Psoas muscle (tissue), 8 donors: Measurements from ENCODE around the gene ARSA. TPM values are rescaled to one million over a fixed set of nuclear protein-coding genes. Genes with fewer than 3 reads are reported as not detected.
A peak's percentile ranks its signal among the peaks of the same experiment; 100 is the strongest.

Experiments
- ATAC-seq, 4 donors: fragments of 200-7000 bp; cut with Tn5 transposase; one replicate each; pipeline ENCODE4 v1.9.1; 2020; ENCODE audit warnings: moderate library complexity in 3 of 4, mild to moderate bottlenecking in 2 of 4
- DNase-seq, 2 donors: peaks; one replicate each; pipeline ENCODE4 v3.0.0-alpha.2; 2020
- H3K27ac ChIP-seq: fragments of 200-600 bp; one replicate; pipeline ENCODE4 v1.8.0; 2022
- H3K27me3 ChIP-seq, 3 donors: fragments of 200-600 bp in 1 of 3; one replicate each; pipeline versions ENCODE4 v1.6.1 to v1.8.0; 2013 to 2022; ENCODE audit warnings: low read length in 2 of 3, mild to moderate bottlenecking in 2 of 3, moderate library complexity in 1 of 3; ENCODE audit not compliant: insufficient read depth in 3 of 3
- H3K36me3 ChIP-seq, 2 donors: fragments of 200-600 bp in 1 of 2; one replicate each; pipeline versions ENCODE4 v1.6.1 to v1.8.0; 2013 to 2022; ENCODE audit warnings: low read depth in 1 of 2, mild to moderate bottlenecking in 1 of 2, moderate library complexity in 1 of 2; ENCODE audit not compliant: insufficient read depth in 1 of 2
- H3K4me1 ChIP-seq: fragments of 200-600 bp; one replicate; pipeline ENCODE4 v1.8.0; 2022
- H3K4me3 ChIP-seq: fragments of 200-600 bp; one replicate; pipeline ENCODE4 v1.8.0; 2022; ENCODE audit warnings: mild to moderate bottlenecking
- H3K9me3 ChIP-seq: fragments of 200-600 bp; one replicate; pipeline ENCODE4 v1.8.0; 2022
- WGBS, 3 donors: extraction: QIAGEN DNeasy Blood & Tissue Kit; methylation state at CpG; one replicate each; pipeline versions ENCODE4 v1.1.6 to v1.1.7; 2013; 5-methylcytosine and 5-hydroxymethylcytosine counted together
- intact Hi-C, 2 donors: fragments of 100-400 bp; cut with DNase I; formaldehyde crosslinking; loops; one replicate each; pipeline versions ENCODE4 v1.11.0 to v1.14.2; 2022
- polyA plus RNA-seq, 3 donors: library from polyadenylated mRNA; stranded (reverse); fragments of 200-250 nt; gene quantifications; one replicate each; pipeline ENCODE4 v1.2.3, GENCODE V29; 2013
- total RNA-seq, 4 donors: library from RNA; stranded (reverse); fragmentation: NEBNext Ultra II Directional in 2 of 4; extraction: Animal tissue kit (Norgen Biotek cat#: 25700) in 2 of 4; gene quantifications; one replicate each; pipeline versions ENCODE4 v1.2.1 to v1.2.4, GENCODE V29; 2021 to 2023
- TF ChIP-seq, protein P1 (sequence below): fragments of 200-600 bp; IDR thresholded peaks from one replicate; pipeline ENCODE4 v1.8.0; 2022; ENCODE audit warnings: antibody characterized with exemption
- donor health status: healthy with polysubstance abuse.
- donor health status: DM: no; HTN: no; CAD: no; lungs with moderate emphysema.
- donor health status: Bipolar disorder and iron deficiency.
- donor health status: healthy.
- donor health status: DM: yes; HTN: yes; CAD: no.
- donor health status: DM: no; HTN: no; CAD: no.
- donor health status: DM: no; HTN: no; CAD: no.
- donor health status: DM: yes; HTN: yes; CAD: no.

ARSA gene
- total and polyA plus RNA-seq, 7 donors, result 8.3 to 13.6 (median 9.8) TPM

DNA sequence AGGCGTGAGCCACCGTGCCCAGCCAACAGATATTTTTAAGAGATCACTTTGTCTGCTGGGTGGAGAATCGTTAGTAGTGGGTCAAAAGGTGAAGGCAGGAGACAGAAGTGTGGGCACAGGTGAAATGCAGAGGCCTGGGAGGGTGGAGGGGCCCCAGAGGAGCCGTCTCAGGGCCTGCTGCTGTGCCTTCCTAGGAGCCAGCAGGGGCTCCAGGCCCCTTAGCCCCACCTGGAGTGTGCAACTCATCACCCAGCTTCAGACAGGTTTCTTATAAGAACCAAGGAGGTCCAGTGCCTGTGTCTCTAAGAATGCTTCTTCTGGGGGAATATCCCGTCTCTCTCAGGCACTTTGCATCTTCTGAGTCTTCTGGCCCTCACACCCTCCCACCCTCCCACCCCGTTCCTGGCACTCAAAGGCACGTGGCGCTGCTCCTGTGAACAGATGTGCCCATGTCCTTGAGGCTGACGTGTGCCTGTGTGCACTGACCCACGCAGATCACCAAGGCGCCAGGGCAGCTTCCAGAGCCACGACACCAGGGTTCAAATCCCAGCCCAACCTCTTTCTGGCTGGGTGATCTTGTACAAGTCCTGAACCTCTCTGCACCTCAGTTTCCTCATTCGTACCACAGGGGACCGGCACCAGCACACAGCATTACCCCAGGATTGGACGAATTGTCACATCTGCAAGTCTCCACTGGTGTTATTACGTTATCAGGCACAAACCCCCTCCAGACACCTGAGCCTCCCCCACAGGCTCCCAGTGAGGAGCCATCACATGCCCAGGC lies 3.4 kb downstream of the ARSA start:
- WGBS, 3 donors, result 66 to 74% (median 72%) methylated on average over 16 of the region's 16 CpGs
- TF ChIP-seq, protein P1, sequence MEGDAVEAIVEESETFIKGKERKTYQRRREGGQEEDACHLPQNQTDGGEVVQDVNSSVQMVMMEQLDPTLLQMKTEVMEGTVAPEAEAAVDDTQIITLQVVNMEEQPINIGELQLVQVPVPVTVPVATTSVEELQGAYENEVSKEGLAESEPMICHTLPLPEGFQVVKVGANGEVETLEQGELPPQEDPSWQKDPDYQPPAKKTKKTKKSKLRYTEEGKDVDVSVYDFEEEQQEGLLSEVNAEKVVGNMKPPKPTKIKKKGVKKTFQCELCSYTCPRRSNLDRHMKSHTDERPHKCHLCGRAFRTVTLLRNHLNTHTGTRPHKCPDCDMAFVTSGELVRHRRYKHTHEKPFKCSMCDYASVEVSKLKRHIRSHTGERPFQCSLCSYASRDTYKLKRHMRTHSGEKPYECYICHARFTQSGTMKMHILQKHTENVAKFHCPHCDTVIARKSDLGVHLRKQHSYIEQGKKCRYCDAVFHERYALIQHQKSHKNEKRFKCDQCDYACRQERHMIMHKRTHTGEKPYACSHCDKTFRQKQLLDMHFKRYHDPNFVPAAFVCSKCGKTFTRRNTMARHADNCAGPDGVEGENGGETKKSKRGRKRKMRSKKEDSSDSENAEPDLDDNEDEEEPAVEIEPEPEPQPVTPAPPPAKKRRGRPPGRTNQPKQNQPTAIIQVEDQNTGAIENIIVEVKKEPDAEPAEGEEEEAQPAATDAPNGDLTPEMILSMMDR, result no peak
- no peak for ATAC-seq
- peaks cover 0 to 17% of the 10 kb centered on the region in 2 donors for H3K36me3 ChIP-seq
- H3K27ac ChIP-seq, result no peak overlapping the region
- no peaks in the 10 kb centered on the region for H3K27me3 ChIP-seq
- H3K9me3 ChIP-seq, result no peaks in the 10 kb centered on the region
- intact Hi-C loops, result loop anchor here (5.0 kb wide), 4 partner anchors 42 to 92 kb away; partner anchors contain the start of genes CHKB (in 1 of the 2), CPT1B (in 1 of the 2) and TYMP (in 1 of the 2)
- DNase-seq, result no peak
- H3K4me3 ChIP-seq, result no peak overlapping the region
- peaks cover 33% of the 10 kb centered on the region for H3K4me1 ChIP-seq

DNA sequence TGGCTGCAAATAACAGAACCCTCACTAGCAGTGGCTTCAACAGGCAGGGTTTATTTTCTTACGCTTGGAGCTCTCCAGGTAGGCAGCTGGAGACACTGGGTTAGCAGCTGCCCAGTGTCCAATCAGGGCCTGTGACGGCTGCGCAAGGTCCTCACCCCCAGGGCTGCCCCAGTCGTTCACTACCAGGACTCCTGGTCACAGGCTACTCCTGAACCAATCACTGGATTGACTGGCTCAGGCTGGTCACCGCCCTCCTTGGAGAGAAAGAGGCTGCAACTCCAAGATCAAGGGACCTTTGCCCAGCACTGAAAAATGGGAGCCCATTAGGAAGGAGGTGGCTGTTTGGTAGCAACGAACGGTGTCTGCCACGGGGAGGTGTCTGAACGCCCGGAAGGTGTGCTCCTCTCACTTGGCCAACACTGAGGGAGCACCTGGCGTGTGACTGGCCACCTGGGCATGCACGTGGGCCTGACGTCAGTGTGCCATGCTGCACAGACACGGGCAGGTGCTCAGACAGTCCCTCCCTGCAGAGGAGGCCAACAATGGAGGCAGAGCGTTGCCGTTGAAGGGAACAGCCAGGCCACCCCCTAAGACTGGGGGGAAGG lies 5.1 kb downstream of the ARSA start:
- ATAC-seq (peak in 3 of 4 donors; percentile 31 to 47 (median 41)), DNase-seq (no peak)
- peaks cover 0 to 17% of the 10 kb centered on the region in 2 donors for H3K36me3 ChIP-seq
- TF ChIP-seq, protein P1, result no peak
- peak overlapping the region; percentile 19 for H3K4me3 ChIP-seq
- 45 to 66% (median 47%) methylated on average over 16 of the region's 16 CpGs for WGBS, 3 donors
- H3K9me3 ChIP-seq, result no peaks in the 10 kb centered on the region
- no peak overlapping the region for H3K27ac ChIP-seq
- H3K27me3 ChIP-seq, result no peaks in the 10 kb centered on the region
- intact Hi-C loops, result loop anchor here (5.0 kb wide), 3 partner anchors 41 to 91 kb away; partner anchors contain the start of genes CHKB (in 1 of the 2), CPT1B (in 1 of the 2) and TYMP (in 1 of the 2)
- peaks cover 33% of the 10 kb centered on the region for H3K4me1 ChIP-seq

DNA sequence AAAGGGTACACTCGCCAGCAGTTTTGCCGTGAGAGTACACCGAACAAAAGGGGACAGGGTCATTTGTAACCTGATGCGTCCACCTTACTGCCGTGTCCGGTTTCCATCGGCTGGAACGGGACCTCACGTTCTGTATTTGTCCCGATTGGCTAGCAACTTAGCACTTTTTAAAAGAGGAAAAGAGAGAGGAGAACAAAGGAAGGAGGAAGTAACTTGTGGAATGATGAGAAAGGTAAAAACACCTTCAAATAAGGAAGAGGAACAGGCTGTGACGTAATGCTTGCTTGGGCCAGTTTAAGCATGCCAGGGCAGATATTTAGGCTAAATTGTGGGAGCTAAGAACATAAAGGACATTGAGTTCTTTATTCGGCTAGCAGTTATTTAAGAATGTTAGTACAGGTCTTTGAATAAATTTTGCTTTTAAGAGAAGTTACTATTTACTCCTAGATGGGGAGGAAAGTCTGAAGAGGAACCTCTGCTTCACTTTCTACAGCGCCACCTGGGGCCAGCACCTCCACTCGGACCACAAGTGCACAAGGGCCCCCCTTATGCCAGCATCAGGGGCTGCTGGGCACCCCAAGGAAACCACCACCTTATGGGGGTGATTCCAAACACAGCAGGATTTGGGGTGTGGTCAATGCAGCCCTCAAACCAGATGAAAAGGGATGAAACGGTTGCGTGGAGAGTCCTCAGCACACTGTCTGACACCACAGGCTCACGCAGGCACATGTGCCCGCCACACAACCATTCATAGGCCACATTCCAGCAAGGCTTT lies 5.8 kb downstream of the ARSA start:
- H3K4me1 ChIP-seq, result peaks cover 30% of the 10 kb centered on the region
- peak in 3 of 4 donors; percentile 6 to 10 (median 9) for ATAC-seq
- intact Hi-C loops, result loop anchor here (5.0 kb wide), 3 partner anchors 40 to 90 kb away; partner anchors contain the start of genes CHKB (in 1 of the 2), CPT1B (in 1 of the 2) and TYMP (in 1 of the 2)
- peaks cover 0 to 17% of the 10 kb centered on the region in 2 donors for H3K36me3 ChIP-seq
- H3K27me3 ChIP-seq, result no peaks in the 10 kb centered on the region
- H3K9me3 ChIP-seq, result no peaks in the 10 kb centered on the region
- DNase-seq, result no peak
- peak overlapping the region; percentile 48 for H3K27ac ChIP-seq
- H3K4me3 ChIP-seq, result peak overlapping the region; percentile 19
- TF ChIP-seq, protein P1, result no peak
- 14 to 15% (median 14%) methylated on average over 18 of the region's 18 CpGs for WGBS, 3 donors

DNA sequence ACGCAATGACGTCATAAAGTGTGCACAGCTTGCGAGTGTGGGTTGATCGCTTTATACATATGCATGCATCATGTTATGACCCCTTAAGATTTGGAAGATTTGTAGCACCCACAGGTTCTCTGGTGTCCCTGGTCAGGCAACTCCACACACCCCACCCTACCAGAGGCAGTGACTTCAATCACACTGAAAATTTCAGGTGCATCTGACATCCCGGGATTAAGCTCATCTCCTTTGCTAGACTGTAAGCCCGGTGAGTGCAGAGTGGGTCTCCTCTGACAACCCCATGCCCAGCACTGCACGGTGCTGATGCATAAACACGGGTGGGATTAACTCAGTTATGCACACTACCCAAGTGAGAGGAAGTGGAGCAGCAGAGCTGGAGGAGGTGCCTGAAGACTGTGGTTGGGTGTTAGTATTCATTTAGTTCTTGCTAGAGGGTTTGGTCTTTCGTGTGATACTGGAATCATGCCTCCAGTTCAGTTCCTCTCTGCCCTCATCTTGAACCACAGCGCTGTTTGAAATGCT lies 6.5 kb downstream of the ARSA start:
- ATAC-seq (peak in 2 of 4 donors; percentile 31 to 32), DNase-seq (no peak)
- Histone ChIP-seq H3K27ac (peak overlapping the region; percentile 48), H3K4me3 (peak overlapping the region; percentile 19), H3K9me3 (no peaks in the 10 kb centered on the region), H3K36me3 (peaks cover 0 to 17% of the 10 kb centered on the region in 2 donors), H3K4me1 (peaks cover 27% of the 10 kb centered on the region), H3K27me3 (no peaks in the 10 kb centered on the region)
- TF ChIP-seq, protein P1, result no peak
- WGBS, 3 donors, result 18 to 32% (median 22%) methylated on average over 10 of the region's 10 CpGs
- intact Hi-C loops, result loop anchor here (5.0 kb wide), 3 partner anchors 39 to 89 kb away; partner anchors contain the start of genes CHKB (in 1 of the 2), CPT1B (in 1 of the 2) and TYMP (in 1 of the 2)
